Effector memory CD8-positive, alpha-beta T cell (primary cell): ENCODE measurements around the gene TMEM17.

Experiments used
- ATAC-seq: fragments of 150-1000 bp; cut with Tn5 transposase; replicated peaks from 2 replicates; pipeline ENCODE4 v1.10.0; 2021; ENCODE audit warnings: mild to moderate bottlenecking, moderate library complexity
- DNase-seq, 3 experiments: peaks; one replicate each; pipeline ENCODE4 v3.0.0; 2021
- H3K27ac Mint-ChIP-seq, 2 donors: one replicate each; pipeline ENCODE4 v1.8.0; 2022; ENCODE audit warnings: mild to moderate bottlenecking in 2 of 2, mixed read lengths in 2 of 2, moderate library complexity in 2 of 2
- H3K27me3 Mint-ChIP-seq, 2 donors: one replicate each; pipeline ENCODE4 v1.8.0; 2022; ENCODE audit warnings: mixed read lengths in 2 of 2
- H3K36me3 Mint-ChIP-seq: one replicate; pipeline ENCODE4 v1.8.0; 2022; ENCODE audit warnings: mild to moderate bottlenecking, moderate library complexity, mixed read lengths; ENCODE audit not compliant: insufficient read depth
- H3K4me1 Mint-ChIP-seq, 2 donors: one replicate each; pipeline ENCODE4 v1.8.0; 2022; ENCODE audit warnings: low read depth in 2 of 2, mixed read lengths in 2 of 2
- H3K4me3 Mint-ChIP-seq, 2 donors: one replicate each; pipeline ENCODE4 v1.8.0; 2022; ENCODE audit warnings: mild to moderate bottlenecking in 2 of 2, mixed read lengths in 2 of 2, moderate library complexity in 2 of 2
- H3K9me3 Mint-ChIP-seq, 2 donors: one replicate each; pipeline ENCODE4 v1.8.0; 2022; ENCODE audit warnings: mixed read lengths in 2 of 2

TMEM17 gene

DNA sequence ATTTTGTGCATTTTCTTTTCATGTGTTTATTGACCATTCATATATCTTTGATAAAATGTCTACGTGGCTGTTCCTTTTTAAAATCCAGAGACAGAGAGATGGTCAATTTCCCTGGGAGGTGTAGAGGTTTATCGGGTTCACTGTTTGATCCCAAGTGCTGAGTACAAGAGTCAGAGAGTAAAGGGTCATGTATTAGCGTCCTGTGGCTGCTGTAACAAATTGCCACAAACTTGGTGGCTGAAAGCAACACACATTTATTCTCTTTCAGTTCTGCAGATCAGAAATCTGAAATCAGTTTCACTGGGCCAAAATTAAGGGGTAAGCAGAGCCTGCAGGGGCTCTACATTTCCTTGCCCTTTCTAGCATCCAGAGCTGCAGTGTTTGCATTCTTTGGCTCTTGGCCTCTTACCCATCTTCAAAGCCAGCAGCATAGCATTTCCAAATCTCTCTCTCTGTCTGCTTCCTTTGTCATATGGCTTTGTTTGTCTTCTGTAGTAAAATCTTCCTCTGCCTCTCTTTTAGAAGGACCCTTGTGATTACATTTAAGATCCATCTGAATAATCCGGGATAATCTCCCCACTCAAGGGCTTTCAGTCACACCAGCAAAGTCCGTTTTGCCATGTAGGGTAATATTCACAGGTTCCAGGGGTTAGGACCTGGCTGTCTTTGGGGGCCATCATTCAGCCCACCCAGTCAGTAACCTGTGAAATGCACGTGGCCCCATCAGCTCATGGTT, 49.9 kb downstream of the TMEM17 start:
- Mint-ChIP-seq H3K9me3 (no peaks in the 10 kb centered on the region), H3K27ac (no peak overlapping the region), H3K36me3 (no peaks in the 10 kb centered on the region), H3K4me3 (peak overlapping the region; percentile 13 to 65), H3K27me3 (peaks cover 0 to 16% of the 10 kb centered on the region in 2 donors), H3K4me1 (no peaks in the 10 kb centered on the region)
- DNase-seq (no peak), ATAC-seq (no peak)

GRCh38 chr2:62453955-62454354, 52.0 kb downstream of the TMEM17 start:
- Mint-ChIP-seq H3K9me3 (no peaks in the 10 kb centered on the region), H3K36me3 (no peaks in the 10 kb centered on the region), H3K4me1 (no peaks in the 10 kb centered on the region), H3K4me3 (no peak overlapping the region), H3K27ac (no peak overlapping the region), H3K27me3 (peaks cover 0 to 16% of the 10 kb centered on the region in 2 donors)
- no peak for ATAC-seq
- no peak for DNase-seq

DNA sequence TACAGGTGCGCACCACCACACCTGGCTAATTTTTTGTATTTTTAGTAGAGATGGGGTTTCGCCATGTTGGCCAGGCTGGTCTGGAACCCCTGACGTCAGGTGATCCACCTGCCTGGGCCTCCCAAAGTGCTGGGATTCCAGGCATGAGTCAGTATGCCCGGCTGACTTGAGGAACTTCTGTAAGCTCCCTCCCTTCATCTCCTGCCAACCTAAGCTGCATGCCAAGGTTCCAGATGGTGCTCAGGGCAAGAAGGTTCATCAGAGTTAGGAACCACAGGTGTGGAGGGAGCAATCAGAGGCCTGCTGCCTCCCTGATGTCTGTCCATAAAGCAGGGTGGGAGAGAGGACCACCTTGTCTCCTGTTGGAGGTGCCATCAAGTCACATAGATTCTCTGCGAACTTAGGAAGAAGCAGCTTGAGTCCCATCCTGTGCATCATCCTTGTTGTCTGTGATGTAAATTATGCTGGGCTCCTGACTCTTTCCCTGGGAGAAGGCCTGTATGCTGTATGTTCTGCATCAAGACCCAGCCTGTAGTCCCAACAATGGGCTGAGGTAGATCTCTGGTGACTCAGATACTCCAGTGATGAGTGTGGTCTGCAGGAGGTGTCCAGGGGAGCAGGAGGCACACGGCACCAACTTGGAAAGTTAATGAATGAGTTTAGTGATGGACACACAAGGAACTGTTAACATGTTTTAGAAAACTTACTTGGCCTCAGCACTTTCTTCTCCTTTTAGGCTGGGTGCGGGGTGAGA, 53.1 kb downstream of the TMEM17 start:
- H3K27ac Mint-ChIP-seq, result no peak overlapping the region
- DNase-seq, result no peak
- no peak overlapping the region for H3K4me3 Mint-ChIP-seq

GRCh38 chr2:62450716-62451191, 55.2 kb downstream of the TMEM17 start:
- H3K4me3 Mint-ChIP-seq, result no peak overlapping the region
- H3K4me1 Mint-ChIP-seq, result no peaks in the 10 kb centered on the region
- H3K27me3 Mint-ChIP-seq, result peaks cover 0 to 6% of the 10 kb centered on the region in 2 donors
- no peaks in the 10 kb centered on the region for H3K9me3 Mint-ChIP-seq
- H3K36me3 Mint-ChIP-seq, result no peaks in the 10 kb centered on the region
- ATAC-seq (no peak), DNase-seq (no peak)
- H3K27ac Mint-ChIP-seq, result no peak overlapping the region

More for the DNA sequence above, 53.1 kb downstream of the TMEM17 start:
- H3K4me1 Mint-ChIP-seq, result no peaks in the 10 kb centered on the region
- no peaks in the 10 kb centered on the region for H3K36me3 Mint-ChIP-seq
- no peaks in the 10 kb centered on the region for H3K9me3 Mint-ChIP-seq
- peaks cover 0 to 16% of the 10 kb centered on the region in 2 donors for H3K27me3 Mint-ChIP-seq
- ATAC-seq, result no peak
